ENCODE results near the gene CAMK2A.

DNA sequence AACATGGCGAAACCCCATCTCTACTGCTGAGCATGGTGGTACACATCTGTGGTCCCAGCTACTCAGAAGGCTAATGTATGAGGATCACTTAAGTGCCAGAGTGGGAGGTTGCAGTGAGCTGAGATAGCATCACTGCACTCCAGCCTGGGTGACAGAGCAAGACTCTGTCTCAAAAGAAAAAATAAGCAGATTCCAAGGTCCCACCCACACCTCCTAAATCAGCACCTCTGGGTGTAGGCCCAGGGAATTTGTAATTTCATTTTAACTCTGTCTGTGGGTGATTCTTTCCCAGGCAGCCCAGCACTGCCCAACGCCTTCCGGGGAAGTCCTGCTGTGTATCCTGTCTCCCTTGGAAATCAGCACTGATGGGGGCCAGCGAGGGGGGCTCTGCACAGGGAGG, 12.5 kb downstream of the CAMK2A start:
- TF ChIP-seq POLR2AphosphoS5 (IDR thresholded peaks at IDR 0.05; ENCODE audit: low read depth, low read length): no peak
- no peak for TF ChIP-seq POLR2A (IDR thresholded peaks at IDR 0.05; ENCODE audit: low read depth, low read length)

Data from GM12892 (cell line).